ENCODE data around the gene SETD3. TPM values are rescaled to one million over a fixed set of nuclear protein-coding genes. Genes with fewer than 3 reads are reported as not detected.
"Not testable (repeated sequence)": the region's sequence is repeated elsewhere in the genome, so short reads cannot be mapped to it uniquely, and the experiment has no call there.

SETD3 gene
- total RNA-seq, 1 experiment from 2014 or later, result 47.8 TPM

- DNase-seq (ENCODE audit: low read depth, low spot score); in situ Hi-C loops (cut with HindIII; ENCODE audit: low pct_unique_long_range_greater_than_20kb, low sequenced_read_pairs): not testable (repeated sequence)
Measured at GRCh38 chr14:99348231-99348630, 132.4 kb downstream of the SETD3 start.

Small RNA genes within 50 kb of the gene (small RNA-seq; reads per million reads assigned to genes)
- gene RNU6-91P, result 0 reads per million in 2 experiments

Other genes starting within 250 kb of the SETD3 start
- gene BCL11B, start 208.7 kb downstream of the SETD3 start, total RNA-seq (2014; rRNA removed; shearing (Covaris generic)), result 0.21 and 0.40 TPM in 2 replicates
- gene CCNK, start 550 bp upstream of the SETD3 start, total RNA-seq (2014; rRNA removed; shearing (Covaris generic)), result 21.7 and 22.0 TPM in 2 replicates
- 10.8 and 11.2 TPM in 2 replicates for gene CCDC85C, start 123.3 kb upstream of the SETD3 start, total RNA-seq (2014; rRNA removed; shearing (Covaris generic))
- gene HHIPL1, start 164.3 kb upstream of the SETD3 start, total RNA-seq (2014; rRNA removed; shearing (Covaris generic)), result 0.03 and 0.16 TPM in 2 replicates
- not detected in 2 replicates for gene CYP46A1, start 203.4 kb upstream of the SETD3 start, total RNA-seq (2014; rRNA removed; shearing (Covaris generic))

Measured in SK-MEL-5 (cell line).